ENCODE data around the gene DGCR6L. TPM values are rescaled to one million over a fixed set of nuclear protein-coding genes. Genes with fewer than 3 reads are reported as not detected.
"Not testable (repeated sequence)": the region's sequence is repeated elsewhere in the genome, so short reads cannot be mapped to it uniquely, and the experiment has no call there.

DGCR6L gene
- total RNA-seq (61.6 TPM), polyA plus RNA-seq (62.1 TPM)
- long read RNA-seq, donor 1, transcript DGCR6L-201 (5 exons, 1,154 nt) = major isoform, 5 of 5 reads
- long read RNA-seq, donor 1, partial matches to known transcripts = 0 of 5 reads
- long read RNA-seq, donor 1, other reads (novel, unspliced or antisense) = 0 of 5 reads
- long read RNA-seq, donor 2, transcript DGCR6L-203 (4 exons, 935 nt) = minor isoform, 5 of 95 reads
- long read RNA-seq, donor 2, transcript DGCR6L-201 (5 exons, 1,154 nt) = major isoform, 90 of 95 reads
- long read RNA-seq, donor 2, partial matches to known transcripts = 0 of 95 reads
- long read RNA-seq, donor 2, other reads (novel, unspliced or antisense) = 0 of 95 reads
- long read RNA-seq, donor 3, transcript DGCR6L-201 (5 exons, 1,154 nt) = major isoform, 62 of 73 reads
- long read RNA-seq, donor 3, partial matches to known transcripts = 0 of 73 reads
- long read RNA-seq, donor 3, other reads (novel, unspliced or antisense) = 8 of 73 reads
- long read RNA-seq, donor 4, transcript DGCR6L-201 (5 exons, 1,154 nt) = major isoform, 19 of 19 reads
- long read RNA-seq, donor 4, partial matches to known transcripts = 0 of 19 reads
- long read RNA-seq, donor 4, other reads (novel, unspliced or antisense) = 0 of 19 reads
- long read RNA-seq, donor 5, transcript DGCR6L-201 (5 exons, 1,154 nt) = major isoform, 77 of 90 reads
- long read RNA-seq, donor 5, partial matches to known transcripts = 6 of 90 reads
- long read RNA-seq, donor 5, other reads (novel, unspliced or antisense) = 5 of 90 reads
- long read RNA-seq, donor 6, transcript DGCR6L-201 (5 exons, 1,154 nt) = major isoform, 55 of 61 reads
- long read RNA-seq, donor 6, partial matches to known transcripts = 0 of 61 reads
- long read RNA-seq, donor 6, other reads (novel, unspliced or antisense) = 6 of 61 reads
- long read RNA-seq, donor 7, transcript DGCR6L-201 (5 exons, 1,154 nt) = major isoform, 27 of 30 reads
- long read RNA-seq, donor 7, partial matches to known transcripts = 0 of 30 reads
- long read RNA-seq, donor 7, other reads (novel, unspliced or antisense) = 0 of 30 reads
- long read RNA-seq, donor 8, transcript DGCR6L-201 (5 exons, 1,154 nt) = major isoform, 19 of 19 reads
- long read RNA-seq, donor 8, partial matches to known transcripts = 0 of 19 reads
- long read RNA-seq, donor 8, other reads (novel, unspliced or antisense) = 0 of 19 reads
- long read RNA-seq, donor 9, transcript DGCR6L-201 (5 exons, 1,154 nt) = major isoform, 14 of 14 reads
- long read RNA-seq, donor 9, partial matches to known transcripts = 0 of 14 reads
- long read RNA-seq, donor 9, other reads (novel, unspliced or antisense) = 0 of 14 reads
- long read RNA-seq, donor 10, transcript DGCR6L-201 (5 exons, 1,154 nt) = major isoform, 25 of 25 reads
- long read RNA-seq, donor 10, partial matches to known transcripts = 0 of 25 reads
- long read RNA-seq, donor 10, other reads (novel, unspliced or antisense) = 0 of 25 reads

DNA sequence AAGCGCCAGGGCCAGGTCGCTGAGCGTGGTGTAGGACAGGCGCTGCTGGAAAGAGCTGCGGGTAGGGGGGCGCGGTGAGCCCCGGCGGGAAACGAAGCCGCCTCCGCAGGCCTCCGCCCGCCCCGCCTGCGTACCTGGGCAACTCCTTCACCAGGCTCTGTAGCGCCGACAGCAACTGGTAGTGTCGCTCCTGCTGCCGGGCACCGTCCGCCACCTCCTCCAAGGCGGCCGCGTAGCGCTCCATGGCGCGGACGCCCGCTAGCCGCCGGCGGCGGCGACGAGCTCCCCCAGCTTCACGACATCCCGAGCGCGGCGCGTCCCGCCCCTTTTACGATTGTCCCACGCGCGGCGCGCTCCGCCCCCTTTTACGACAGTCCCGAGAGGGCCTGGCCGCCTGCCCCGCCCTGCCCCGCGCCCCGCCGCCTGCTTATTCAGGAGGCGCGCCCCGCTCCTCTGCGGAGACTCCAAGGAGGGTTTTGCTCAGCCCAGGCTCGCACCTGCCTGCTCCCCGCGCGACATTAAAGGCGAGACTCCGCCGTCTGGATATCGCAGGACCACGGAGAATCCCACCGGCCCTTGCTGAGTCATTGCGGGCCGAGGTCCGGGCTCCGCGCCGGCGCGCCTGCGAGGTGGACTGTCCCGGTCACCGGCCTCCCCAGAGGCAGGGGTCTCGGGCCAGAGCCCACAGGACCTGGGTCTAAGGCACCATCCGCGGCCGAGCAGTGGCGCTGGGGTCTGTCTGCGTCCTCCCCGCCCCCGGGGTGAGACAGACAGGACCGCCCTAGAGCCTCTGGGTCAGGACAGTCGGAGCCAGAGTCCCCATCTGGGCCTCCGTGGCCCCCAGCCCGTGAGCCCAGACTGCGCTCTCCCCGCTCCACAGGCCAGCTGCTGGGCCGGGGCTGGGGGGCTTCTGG lies at the start of gene DGCR6L:
TSS of gene DGCR6L (minus strand) at position 316 of the 914 bp plus-strand sequence. CDS start at position 244, 72 bp downstream.
- H3K27ac ChIP-seq (ENCODE audit: low read depth in 1 of 2, low read length in 1 of 2) = peak within 1 kb of the TSS; percentile 32 to 84
- peak; percentile 73 to 99 (median 95) for DNase-seq (ENCODE audit: low read depth in 6 of 9, low spot score in 9 of 9)
- peaks cover 0 to 4% of the 10 kb centered on the region in 2 donors for H3K9me3 ChIP-seq (ENCODE audit: control insufficient read depth in 2 of 2, insufficient read depth in 1 of 2, low read length in 1 of 2)
- peak within 1 kb of the TSS; percentile 77 to 88 for H3K4me3 ChIP-seq (ENCODE audit: low read length in 2 of 2)
- peaks cover 7 to 49% of the 10 kb centered on the region in 2 donors for H3K4me1 ChIP-seq (ENCODE audit: control insufficient read depth in 2 of 2, insufficient read depth in 2 of 2, low read length in 2 of 2)
- WGBS = under 1% methylated on average over 98 of the region's 98 CpGs
- H3K27me3 ChIP-seq (ENCODE audit: control insufficient read depth in 2 of 2, insufficient read depth in 1 of 2, low read length in 1 of 2) = no peaks in the 10 kb centered on the region
- peaks cover 0 to 7% of the 10 kb centered on the region in 2 donors for H3K36me3 ChIP-seq (ENCODE audit: control insufficient read depth in 2 of 2, insufficient read depth in 2 of 2, low read length in 1 of 2)

DNA sequence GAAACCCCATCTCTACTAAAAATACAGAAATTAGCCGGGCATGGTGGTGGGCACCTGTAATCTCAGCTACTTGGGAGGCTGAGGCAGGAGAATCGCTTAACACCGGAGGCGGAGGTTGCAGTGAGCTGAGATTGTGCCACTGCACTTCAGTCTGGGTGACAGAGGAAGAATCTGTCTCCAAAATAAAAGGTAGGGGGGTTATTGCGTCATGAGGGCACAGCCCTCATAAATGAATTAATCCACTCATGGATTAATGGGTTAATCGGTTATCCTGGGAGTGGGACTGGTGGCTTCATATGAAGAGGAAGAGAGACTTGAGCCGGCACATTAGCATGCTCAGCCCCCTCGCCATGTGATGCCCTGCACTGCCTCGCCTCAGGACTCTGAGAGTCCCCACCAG lies 49.0 kb upstream of the DGCR6L start:
- not testable (repeated sequence) for DNase-seq (ENCODE audit: low read depth in 6 of 9, low spot score in 9 of 9); H3K27ac ChIP-seq (ENCODE audit: low read depth in 1 of 2, low read length in 1 of 2); H3K27me3 ChIP-seq (ENCODE audit: control insufficient read depth in 2 of 2, insufficient read depth in 1 of 2, low read length in 1 of 2); H3K4me1 ChIP-seq (ENCODE audit: control insufficient read depth in 2 of 2, insufficient read depth in 2 of 2, low read length in 2 of 2); H3K9me3 ChIP-seq (ENCODE audit: control insufficient read depth in 2 of 2, insufficient read depth in 1 of 2, low read length in 1 of 2); H3K4me3 ChIP-seq (ENCODE audit: low read length in 2 of 2); H3K36me3 ChIP-seq (ENCODE audit: control insufficient read depth in 2 of 2, insufficient read depth in 2 of 2, low read length in 1 of 2)
- WGBS = over 99% methylated on average over 9 of the region's 9 CpGs

DNA sequence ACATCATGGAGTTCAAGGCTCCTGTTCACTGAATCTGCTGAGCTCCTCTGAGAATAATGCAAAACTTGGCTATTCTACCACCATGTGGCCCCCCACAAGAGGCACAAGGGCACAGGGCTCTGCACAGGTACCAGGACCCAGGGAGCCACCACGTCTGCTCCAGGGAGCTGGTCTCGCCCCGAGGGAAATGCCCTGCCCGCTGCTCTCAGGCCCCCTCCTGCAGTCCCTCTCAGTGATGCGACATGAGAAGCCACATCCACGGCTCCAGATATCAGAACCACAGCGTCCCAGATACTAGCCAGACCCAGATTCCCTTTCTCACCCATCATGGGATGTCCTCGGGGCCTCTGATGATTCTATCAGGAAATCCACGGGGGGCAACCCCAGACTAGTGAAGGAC lies 47.0 kb upstream of the DGCR6L start:
- not testable (repeated sequence) for H3K4me1 ChIP-seq (ENCODE audit: control insufficient read depth in 2 of 2, insufficient read depth in 2 of 2, low read length in 2 of 2); H3K27me3 ChIP-seq (ENCODE audit: control insufficient read depth in 2 of 2, insufficient read depth in 1 of 2, low read length in 1 of 2); DNase-seq (ENCODE audit: low read depth in 6 of 9, low spot score in 9 of 9); H3K4me3 ChIP-seq (ENCODE audit: low read length in 2 of 2); H3K27ac ChIP-seq (ENCODE audit: low read depth in 1 of 2, low read length in 1 of 2); H3K9me3 ChIP-seq (ENCODE audit: control insufficient read depth in 2 of 2, insufficient read depth in 1 of 2, low read length in 1 of 2); H3K36me3 ChIP-seq (ENCODE audit: control insufficient read depth in 2 of 2, insufficient read depth in 2 of 2, low read length in 1 of 2)
- 97% methylated on average over 9 of the region's 9 CpGs for WGBS

DNA sequence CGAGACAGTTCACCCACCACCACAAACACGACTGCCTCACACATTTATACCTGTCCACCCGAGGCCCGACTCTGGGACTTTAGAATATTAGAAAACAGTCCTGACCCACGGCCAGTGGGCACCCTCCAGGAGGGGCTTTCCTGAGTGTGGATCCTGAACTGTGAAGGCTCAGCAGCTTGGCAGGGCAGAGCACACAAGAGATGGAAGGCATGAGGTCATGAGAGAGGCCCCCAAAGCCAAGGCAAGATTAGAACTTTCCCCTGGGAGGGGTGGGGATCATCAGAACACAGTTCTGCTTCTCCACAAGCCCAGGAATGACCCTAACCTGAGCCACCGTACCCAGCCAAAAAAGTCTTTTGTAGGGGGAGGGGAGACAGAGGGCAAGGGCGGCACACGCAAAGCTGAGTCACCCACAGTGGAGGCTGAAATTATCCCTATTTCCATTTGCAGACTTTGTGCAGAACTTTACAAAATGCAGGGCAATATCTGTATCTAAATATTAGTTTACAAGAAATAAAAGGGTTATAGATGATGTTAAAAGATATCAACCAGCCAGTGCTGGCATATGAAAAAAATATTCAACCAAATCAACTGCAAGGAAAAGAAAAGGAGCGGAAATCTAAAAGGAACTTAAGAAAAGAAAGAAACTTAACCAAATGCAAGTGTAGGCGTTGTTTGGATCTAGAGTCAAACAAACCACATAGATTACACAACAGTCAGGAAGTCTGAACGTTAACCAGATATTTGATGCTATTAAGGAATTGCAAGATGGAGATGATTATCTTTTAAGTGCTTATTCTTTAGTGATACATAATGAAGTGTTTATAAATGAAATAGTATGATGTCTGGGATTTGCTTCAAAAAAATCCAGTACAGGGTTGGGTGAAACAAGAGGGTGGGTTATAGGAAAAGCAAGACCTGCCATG lies 44.7 kb upstream of the DGCR6L start:
- not testable (repeated sequence) for H3K9me3 ChIP-seq (ENCODE audit: control insufficient read depth in 2 of 2, insufficient read depth in 1 of 2, low read length in 1 of 2); DNase-seq (ENCODE audit: low read depth in 6 of 9, low spot score in 9 of 9)

DNA sequence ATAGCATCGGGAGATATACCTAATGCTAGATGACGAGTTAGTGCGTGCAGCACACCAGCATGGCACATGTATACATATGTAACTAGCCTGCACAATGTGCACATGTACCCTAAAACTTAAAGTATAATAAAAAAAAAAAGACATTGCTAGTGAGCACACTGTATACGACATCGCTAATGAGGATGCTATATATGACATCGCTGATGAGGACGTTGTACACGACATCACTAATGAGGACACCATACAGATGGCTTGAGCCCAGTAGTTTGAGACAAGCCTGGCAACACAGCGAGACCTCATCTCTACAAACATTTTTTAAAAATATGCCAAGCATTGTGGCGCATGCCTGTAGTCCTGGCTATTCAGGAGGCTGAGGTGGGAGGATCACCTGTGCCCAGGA lies 42.5 kb upstream of the DGCR6L start:
- not testable (repeated sequence) for H3K27ac ChIP-seq (ENCODE audit: low read depth in 1 of 2, low read length in 1 of 2); H3K36me3 ChIP-seq (ENCODE audit: control insufficient read depth in 2 of 2, insufficient read depth in 2 of 2, low read length in 1 of 2); DNase-seq (ENCODE audit: low read depth in 6 of 9, low spot score in 9 of 9); H3K4me3 ChIP-seq (ENCODE audit: low read length in 2 of 2); H3K27me3 ChIP-seq (ENCODE audit: control insufficient read depth in 2 of 2, insufficient read depth in 1 of 2, low read length in 1 of 2); H3K4me1 ChIP-seq (ENCODE audit: control insufficient read depth in 2 of 2, insufficient read depth in 2 of 2, low read length in 2 of 2); H3K9me3 ChIP-seq (ENCODE audit: control insufficient read depth in 2 of 2, insufficient read depth in 1 of 2, low read length in 1 of 2)
- WGBS = 98% methylated on average over 10 of the region's 10 CpGs

More for the DNA sequence above, 44.7 kb upstream of the DGCR6L start:
- not testable (repeated sequence) for H3K27me3 ChIP-seq (ENCODE audit: control insufficient read depth in 2 of 2, insufficient read depth in 1 of 2, low read length in 1 of 2); H3K36me3 ChIP-seq (ENCODE audit: control insufficient read depth in 2 of 2, insufficient read depth in 2 of 2, low read length in 1 of 2); H3K4me1 ChIP-seq (ENCODE audit: control insufficient read depth in 2 of 2, insufficient read depth in 2 of 2, low read length in 2 of 2); H3K4me3 ChIP-seq (ENCODE audit: low read length in 2 of 2); H3K27ac ChIP-seq (ENCODE audit: low read depth in 1 of 2, low read length in 1 of 2)
- 77% methylated on average over 11 of the region's 11 CpGs for WGBS

DNA sequence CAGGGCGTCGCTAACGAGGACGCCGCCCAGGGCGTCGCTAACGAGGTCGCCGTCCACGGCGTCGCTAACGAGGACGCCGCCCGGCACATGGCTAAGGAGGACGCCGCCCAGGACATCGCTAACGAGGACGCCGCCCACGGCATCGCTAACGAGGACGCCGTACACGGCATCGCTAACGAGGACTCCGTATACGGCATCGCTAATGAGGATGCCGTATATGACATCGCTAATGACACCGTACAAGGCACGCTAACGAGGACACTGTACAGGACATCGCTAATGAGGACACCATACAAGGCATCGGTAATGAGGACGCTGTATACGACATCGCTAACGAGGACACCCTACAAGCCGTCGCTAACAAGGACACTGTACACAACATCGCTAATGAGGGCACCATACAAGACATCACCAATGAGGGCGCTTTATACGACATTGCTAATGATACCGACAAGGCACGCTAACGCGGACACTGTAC lies 41.9 kb upstream of the DGCR6L start:
- 98% methylated on average over 54 of the region's 54 CpGs for WGBS
- H3K9me3 ChIP-seq (ENCODE audit: control insufficient read depth in 2 of 2, insufficient read depth in 1 of 2, low read length in 1 of 2); H3K36me3 ChIP-seq (ENCODE audit: control insufficient read depth in 2 of 2, insufficient read depth in 2 of 2, low read length in 1 of 2); H3K4me1 ChIP-seq (ENCODE audit: control insufficient read depth in 2 of 2, insufficient read depth in 2 of 2, low read length in 2 of 2); DNase-seq (ENCODE audit: low read depth in 6 of 9, low spot score in 9 of 9); H3K27ac ChIP-seq (ENCODE audit: low read depth in 1 of 2, low read length in 1 of 2); H3K27me3 ChIP-seq (ENCODE audit: control insufficient read depth in 2 of 2, insufficient read depth in 1 of 2, low read length in 1 of 2); H3K4me3 ChIP-seq (ENCODE audit: low read length in 2 of 2): not testable (repeated sequence)

DNA sequence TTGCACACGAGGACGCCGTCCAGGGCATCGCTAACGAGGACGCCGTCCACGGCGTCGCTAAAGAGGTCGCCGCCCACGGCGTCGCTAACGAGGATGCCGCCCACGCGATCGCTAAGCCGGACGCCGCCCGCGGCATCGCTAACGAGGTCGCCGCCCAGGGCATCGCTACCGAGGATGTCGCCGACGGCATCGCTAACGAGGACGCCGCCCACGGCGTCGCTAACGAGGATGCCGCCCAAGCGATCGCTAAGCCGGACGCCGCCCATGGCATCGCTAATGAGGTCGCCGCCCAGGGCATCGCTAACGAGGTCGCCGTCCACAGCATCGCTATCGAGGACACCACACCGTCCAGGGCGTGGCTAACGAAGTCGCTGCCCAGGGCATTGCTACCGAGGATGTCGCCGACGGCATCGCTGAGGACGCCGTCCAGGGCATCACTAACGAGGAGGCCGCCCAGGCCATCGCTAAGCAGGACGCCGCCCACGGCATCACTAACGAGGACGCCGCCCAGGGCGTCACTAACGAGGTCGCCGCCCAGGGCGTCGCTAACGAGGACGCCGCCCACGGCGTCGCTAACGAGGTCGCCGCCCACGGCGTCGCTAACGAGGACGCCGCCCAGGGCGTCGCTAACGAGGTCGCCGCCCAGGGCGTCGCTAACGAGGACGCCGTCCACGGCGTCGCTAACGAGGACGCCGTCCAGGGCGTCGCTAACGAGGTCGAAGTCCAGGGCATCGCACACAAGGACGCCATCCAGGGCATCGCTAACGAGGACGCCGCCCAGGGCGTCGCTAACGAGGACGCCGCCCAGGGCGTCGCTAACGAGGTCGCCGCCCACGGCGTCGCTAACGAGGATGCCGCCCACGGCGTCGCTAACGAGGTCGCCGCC lies 41.2 kb upstream of the DGCR6L start:
- not testable (repeated sequence) for H3K4me3 ChIP-seq (ENCODE audit: low read length in 2 of 2); H3K27ac ChIP-seq (ENCODE audit: low read depth in 1 of 2, low read length in 1 of 2); H3K4me1 ChIP-seq (ENCODE audit: control insufficient read depth in 2 of 2, insufficient read depth in 2 of 2, low read length in 2 of 2); H3K27me3 ChIP-seq (ENCODE audit: control insufficient read depth in 2 of 2, insufficient read depth in 1 of 2, low read length in 1 of 2); DNase-seq (ENCODE audit: low read depth in 6 of 9, low spot score in 9 of 9); H3K36me3 ChIP-seq (ENCODE audit: control insufficient read depth in 2 of 2, insufficient read depth in 2 of 2, low read length in 1 of 2); H3K9me3 ChIP-seq (ENCODE audit: control insufficient read depth in 2 of 2, insufficient read depth in 1 of 2, low read length in 1 of 2)
- 97% methylated on average over 145 of the region's 145 CpGs for WGBS
